Testis (tissue), 2 donors: Measurements from ENCODE around the gene PRSS33.

Experiments
- POLR2A ChIP-seq: fragments of 450-650 bp; IDR thresholded peaks from one replicate; pipeline ENCODE4 v1.6.1; 2017; ENCODE audit warnings: antibody characterized with exemption, mild to moderate bottlenecking, moderate library complexity
- TF ChIP-seq, protein P1 (sequence below), 3 experiments: fragments of 450-650 bp in 2 of 3; fragments of 200-600 bp in 1 of 3; sonication (generic) in 1 of 3; IDR thresholded peaks; one replicate each; pipeline ENCODE4 v1.5.1; 2016 to 2019; ENCODE audit warnings: antibody characterized with exemption in 3 of 3, mild to moderate bottlenecking in 2 of 3, moderate library complexity in 1 of 3

DNA sequence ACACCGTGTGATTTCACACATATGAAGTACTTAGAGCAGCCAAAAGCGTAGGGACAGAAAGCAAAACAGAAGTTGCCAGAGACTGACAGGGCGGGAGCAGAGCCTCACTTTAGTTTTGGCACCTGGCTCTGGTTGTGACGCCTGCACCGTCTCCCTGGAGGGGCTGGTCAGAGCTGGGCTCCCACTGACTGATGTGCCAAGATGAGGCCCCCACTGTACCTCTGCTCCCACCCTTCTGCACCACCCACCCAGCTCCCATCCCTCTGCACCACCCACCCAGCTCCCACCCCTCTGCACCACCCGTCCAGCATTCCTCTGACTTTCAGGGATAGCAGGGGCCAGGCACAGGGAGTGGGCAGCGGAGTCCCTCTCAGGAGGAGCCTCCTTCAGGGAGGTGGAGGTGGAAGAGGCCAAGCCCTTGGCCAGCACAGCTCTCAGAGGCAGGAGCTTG lies 26.4 kb upstream of the PRSS33 start:
- TF ChIP-seq, protein P1, sequence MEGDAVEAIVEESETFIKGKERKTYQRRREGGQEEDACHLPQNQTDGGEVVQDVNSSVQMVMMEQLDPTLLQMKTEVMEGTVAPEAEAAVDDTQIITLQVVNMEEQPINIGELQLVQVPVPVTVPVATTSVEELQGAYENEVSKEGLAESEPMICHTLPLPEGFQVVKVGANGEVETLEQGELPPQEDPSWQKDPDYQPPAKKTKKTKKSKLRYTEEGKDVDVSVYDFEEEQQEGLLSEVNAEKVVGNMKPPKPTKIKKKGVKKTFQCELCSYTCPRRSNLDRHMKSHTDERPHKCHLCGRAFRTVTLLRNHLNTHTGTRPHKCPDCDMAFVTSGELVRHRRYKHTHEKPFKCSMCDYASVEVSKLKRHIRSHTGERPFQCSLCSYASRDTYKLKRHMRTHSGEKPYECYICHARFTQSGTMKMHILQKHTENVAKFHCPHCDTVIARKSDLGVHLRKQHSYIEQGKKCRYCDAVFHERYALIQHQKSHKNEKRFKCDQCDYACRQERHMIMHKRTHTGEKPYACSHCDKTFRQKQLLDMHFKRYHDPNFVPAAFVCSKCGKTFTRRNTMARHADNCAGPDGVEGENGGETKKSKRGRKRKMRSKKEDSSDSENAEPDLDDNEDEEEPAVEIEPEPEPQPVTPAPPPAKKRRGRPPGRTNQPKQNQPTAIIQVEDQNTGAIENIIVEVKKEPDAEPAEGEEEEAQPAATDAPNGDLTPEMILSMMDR (IDR thresholded peaks at IDR 0.05) = no peak
- no peak for TF ChIP-seq POLR2A
